ENCODE measurements around the gene FLYWCH1.
"Not testable (repeated sequence)": the region's sequence is repeated elsewhere in the genome, so short reads cannot be mapped to it uniquely, and the experiment has no call there.

The FLYWCH1 gene

DNA sequence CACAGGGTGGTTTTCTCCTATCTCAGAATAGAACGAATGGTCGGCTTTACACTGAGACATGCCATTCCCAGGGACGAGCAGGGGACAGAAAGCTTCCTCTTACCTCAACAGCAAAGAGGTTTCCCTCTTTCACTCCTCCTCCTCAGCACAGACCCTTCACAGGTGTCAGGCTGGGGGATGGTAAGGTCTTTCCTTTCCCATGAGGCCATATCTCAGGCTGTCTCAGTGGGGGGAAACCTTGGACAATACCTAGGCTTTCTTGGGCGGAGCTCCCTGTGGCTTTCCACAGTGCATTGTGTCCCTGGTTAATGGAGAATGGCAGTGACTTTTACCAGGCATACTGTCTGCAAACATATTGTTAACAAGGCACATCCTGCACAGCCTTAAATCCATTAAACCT lies 16.4 kb downstream of the FLYWCH1 start:
- DNase-seq = not testable (repeated sequence)

DNA sequence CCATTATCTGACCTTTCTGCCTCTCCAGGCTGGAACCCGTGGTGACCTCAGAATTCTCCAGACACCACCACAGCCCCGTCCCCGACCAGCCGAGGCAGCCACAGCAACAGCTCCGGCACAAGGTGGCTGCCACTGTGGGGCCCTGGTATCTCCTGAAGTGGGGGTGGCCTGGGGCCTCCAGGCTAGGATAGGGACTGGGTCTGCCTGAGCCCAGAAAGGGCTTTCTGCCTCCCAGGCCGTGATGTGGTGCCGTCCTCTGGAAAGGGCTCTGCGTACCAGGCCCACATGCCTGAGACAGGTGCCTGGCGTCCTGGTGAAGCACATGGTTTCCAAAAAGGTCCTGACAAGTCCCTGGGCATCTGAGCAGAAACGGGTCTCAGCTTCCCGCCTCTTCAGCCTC lies 17.1 kb downstream of the FLYWCH1 start:
- DNase-seq = no peak

GRCh38 chr16:2929693-2930092 lies 18.0 kb downstream of the FLYWCH1 start:
- DNase-seq = no peak

DNA sequence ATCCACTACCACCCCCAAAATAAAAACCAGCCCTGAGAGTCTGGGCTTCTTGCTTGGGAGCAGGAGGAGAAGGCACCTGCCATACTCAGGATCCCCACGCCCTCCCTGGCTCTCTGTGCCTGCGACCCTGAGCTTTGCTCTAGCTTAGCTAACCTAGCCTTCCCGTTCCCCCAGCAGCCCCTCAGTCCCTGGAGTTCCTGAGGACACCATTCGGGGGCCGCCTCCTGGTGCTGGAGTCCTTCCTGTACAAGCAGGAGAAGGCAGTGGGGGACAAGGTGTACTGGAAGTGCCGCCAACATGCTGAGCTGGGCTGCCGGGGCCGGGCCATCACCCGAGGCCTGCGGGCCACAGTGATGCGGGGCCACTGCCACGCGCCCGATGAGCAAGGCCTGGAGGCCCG lies 18.5 kb downstream of the FLYWCH1 start:
- no peak for DNase-seq

DNA sequence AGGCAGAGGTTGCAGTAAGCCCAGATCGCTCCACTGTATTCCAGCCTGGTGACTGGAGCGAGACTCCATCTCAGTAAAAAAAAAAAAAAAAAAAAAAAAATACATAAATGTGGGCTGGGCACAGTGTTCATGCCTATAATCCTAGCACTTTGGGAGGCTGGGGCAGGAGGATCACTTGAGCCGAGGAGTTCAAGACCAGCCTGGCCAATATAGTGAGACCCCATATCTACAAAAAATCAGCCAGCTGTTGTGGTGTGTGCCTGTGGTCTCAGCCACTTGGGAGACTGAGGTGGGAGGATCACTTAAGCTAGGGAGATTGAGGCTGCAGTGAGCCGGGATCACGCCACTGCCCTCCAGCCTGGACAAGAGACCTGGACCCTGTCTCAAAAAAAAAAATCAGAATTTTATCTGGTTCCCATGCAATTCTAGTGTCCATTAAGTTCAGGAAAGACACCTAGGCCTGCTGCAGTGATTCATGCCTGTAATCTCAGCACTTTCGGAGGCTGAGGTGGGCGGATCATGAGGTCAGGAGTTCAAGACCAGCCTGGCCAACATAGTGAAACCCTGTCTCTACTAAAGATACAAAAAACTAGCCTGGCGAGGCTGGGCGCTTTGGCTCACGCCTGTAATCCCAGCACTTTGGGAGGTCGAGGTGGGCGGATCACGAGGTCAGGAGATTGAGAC lies 19.6 kb downstream of the FLYWCH1 start:
- not testable (repeated sequence) for DNase-seq

GRCh38 chr16:2933136-2933535 lies 21.4 kb downstream of the FLYWCH1 start:
- no peak for DNase-seq

DNA sequence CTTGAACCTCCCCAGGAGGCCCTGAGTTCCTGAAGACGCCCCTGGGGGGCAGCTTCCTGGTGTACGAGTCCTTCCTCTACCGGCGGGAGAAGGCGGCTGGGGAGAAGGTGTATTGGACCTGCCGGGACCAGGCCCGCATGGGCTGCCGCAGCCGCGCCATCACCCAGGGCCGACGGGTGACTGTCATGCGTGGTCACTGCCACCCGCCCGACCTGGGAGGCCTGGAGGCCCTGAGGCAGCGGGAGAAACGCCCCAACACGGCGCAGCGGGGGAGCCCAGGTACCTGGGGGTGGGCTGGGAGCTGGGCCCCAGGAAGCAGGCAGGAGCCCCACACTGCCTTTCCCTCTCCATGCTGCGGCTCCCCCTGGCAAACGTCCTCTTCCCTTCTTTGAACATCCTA lies 22.0 kb downstream of the FLYWCH1 start:
- DNase-seq = no peak

DNA sequence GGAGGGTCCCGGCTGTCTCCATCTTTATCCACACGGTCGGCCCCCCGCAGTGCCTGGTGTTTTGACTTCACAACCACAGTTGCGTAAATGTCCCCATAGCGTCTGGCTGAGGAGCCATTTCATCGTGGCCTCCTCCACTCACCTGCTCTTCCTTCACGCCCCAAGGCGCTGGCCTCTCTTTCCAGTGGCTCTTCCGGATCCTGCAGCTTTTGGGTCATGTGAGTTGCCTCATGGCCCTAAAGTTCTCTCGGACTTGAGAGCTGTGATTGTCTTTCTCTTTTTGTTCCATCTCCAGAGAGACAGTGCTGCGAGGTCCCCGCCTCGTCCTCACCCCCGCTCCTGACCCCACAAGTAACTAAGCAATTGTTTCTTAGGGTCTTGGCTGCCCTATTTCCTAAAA lies 22.7 kb downstream of the FLYWCH1 start:
- DNase-seq = no peak

GRCh38 chr16:2936436-2937011 lies 24.8 kb downstream of the FLYWCH1 start:
- no peak for DNase-seq

- no peak for DNase-seq
Measured at GRCh38 chr16:2937170-2937569, 25.4 kb downstream of the FLYWCH1 start.

- no peak for DNase-seq
Measured at GRCh38 chr16:2938206-2938605, 26.5 kb downstream of the FLYWCH1 start.

DNA sequence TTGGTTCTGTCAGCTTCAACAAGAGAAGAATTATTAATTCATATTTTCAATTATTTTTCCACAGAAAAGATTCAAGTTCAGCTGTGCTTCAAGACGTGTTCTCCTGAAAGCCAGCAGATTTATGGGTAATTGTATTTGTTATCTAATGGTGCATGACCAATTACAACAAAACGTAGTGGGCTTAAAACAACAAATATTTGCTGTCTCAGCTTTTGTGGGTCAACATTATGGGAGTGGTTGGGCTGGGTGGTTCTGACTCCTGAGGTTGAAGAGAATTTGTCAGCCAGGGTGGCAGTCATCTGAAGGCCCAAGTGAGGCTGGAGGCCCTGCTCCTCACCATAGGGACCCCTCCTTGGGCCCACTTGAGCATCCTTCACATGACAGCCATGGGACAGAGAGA lies 28.2 kb downstream of the FLYWCH1 start:
- no peak for DNase-seq

- DNase-seq = no peak
Measured at GRCh38 chr16:2942045-2942444, 30.3 kb downstream of the FLYWCH1 start.

GRCh38 chr16:2943716-2944115 lies 32.0 kb downstream of the FLYWCH1 start:
- not testable (repeated sequence) for DNase-seq

GRCh38 chr16:2946649-2947048 lies 34.9 kb downstream of the FLYWCH1 start:
- DNase-seq = no peak

- no peak for DNase-seq
Measured at GRCh38 chr16:2948807-2949704, 37.3 kb downstream of the FLYWCH1 start.

GRCh38 chr16:2949705-2950352 lies 38.1 kb downstream of the FLYWCH1 start:
- no peak for DNase-seq

GRCh38 chr16:2950353-2950724 lies 38.6 kb downstream of the FLYWCH1 start:
- no peak for DNase-seq

GRCh38 chr16:2950773-2951172 lies 39.0 kb downstream of the FLYWCH1 start:
- DNase-seq = no peak

DNA sequence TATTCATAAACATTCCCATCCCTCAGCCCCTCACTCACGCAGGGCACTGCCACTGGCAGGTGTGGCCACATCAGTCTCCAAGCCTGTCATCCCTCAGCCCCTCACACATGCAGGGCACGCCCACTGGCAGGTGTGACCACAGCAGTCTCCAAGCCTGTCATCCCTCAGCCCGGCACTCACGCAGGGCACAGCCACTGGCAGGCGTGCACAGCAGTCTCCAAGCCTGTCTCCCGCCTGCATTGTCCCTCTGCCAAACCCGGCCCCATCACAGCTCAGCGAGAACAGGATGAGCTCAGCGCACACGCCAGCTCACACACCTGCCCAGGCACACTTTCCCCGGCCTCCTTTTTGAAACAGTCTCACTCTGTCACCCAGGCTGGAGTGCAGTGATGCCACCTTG lies 40.9 kb downstream of the FLYWCH1 start:
- no peak for DNase-seq

GRCh38 chr16:2953706-2954627 lies 42.2 kb downstream of the FLYWCH1 start:
- no peak for DNase-seq

DNA sequence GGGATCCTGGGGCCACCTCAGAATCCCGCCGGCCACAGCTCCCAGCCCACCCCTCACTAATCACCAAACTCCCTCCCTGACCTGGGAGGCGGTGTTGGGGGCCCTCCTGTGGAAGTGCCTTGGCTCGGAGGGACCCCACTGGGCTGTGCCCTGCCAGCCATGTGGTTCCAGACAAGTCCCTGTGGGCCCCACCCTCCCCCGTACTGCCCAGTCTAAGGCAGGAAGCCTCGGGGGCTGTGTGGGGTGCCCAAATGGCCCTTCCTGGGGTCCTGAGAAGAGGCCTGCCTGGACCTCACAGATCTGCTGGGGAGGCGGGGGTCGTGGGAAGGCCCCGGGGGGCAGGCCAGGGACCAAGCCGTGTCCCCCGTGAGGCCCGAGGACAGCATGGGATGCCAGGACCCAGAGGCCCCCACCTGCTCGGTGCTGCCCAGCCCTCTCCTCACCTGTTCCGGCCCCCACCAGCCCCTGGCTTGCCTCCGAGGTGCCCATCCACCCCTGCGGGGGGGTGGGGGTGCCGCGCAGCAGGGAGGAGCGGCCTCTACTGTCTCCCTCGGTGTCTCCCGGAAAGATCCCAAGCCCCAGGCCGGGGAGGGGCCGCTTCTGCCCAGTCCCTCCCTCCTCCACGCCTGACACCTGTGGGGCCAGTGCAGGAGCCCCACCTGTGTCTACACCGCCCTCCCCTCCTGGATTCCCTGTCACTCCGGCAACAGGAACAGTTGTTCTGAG lies 43.1 kb downstream of the FLYWCH1 start:
- DNase-seq = no peak

All from 8988T (cell line).